ENCODE results near the gene NRDC.
"Not testable (repeated sequence)": the region's sequence is repeated elsewhere in the genome, so short reads cannot be mapped to it uniquely, and the experiment has no call there.

DNA sequence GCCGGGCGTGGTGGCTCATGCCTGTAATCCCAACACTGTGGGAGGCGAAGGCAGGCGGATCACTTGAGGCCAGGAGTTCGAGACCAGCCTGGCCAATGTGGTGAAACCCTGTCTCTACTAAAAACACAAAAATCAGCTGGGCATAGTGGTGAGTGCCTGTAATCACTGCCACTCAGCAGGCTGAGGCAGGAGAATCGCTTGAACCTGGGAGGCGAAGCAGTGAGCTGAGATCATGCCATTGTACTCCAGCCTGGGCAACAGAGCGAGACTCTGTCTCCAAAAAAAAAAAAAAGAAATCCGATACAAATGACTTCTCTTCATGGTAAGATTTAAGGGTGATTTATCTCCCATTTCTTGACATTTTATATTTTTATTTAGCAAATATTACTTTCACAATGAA lies 59.5 kb downstream of the NRDC start:
- TF ChIP-seq CREB1 (IDR thresholded peaks at IDR 0.05); CTCF (IDR thresholded peaks at IDR 0.05; ENCODE audit: control extremely low read depth in 1 of 3, insufficient read depth in 1 of 3, low read depth in 1 of 3, low read length in 3 of 3); RAD21 (IDR thresholded peaks at IDR 0.05 in 1 of 2, conservative IDR thresholded peaks at IDR 0.05 in 1 of 2; ENCODE audit: low read depth in 2 of 2, low read length in 2 of 2); SIRT6 (IDR thresholded peaks at IDR 0.05; ENCODE audit: low read length); MAX (IDR thresholded peaks at IDR 0.05); EZH2 (IDR thresholded peaks at IDR 0.05; ENCODE audit: low read depth, low read length, severe bottlenecking); GABPA (IDR thresholded peaks at IDR 0.05; ENCODE audit: borderline replicate concordance, insufficient read depth, low read length): not testable (repeated sequence)

Data from H1 (cell line).